Mesenchymal stem cell (in vitro differentiated cells and primary cell): ENCODE measurements around the gene ARAF.

Experiments used
- DNase-seq: peaks from one replicate; pipeline ENCODE4 v3.0.0-alpha.2; 2013
- H2AFZ ChIP-seq: one replicate; pipeline ENCODE4 v1.6.1; 2013; ENCODE audit warnings: low read depth, mild to moderate bottlenecking, control low read depth, inconsistent platforms, low read length, moderate library complexity
- H2AK5ac ChIP-seq: 2 replicates; pipeline ENCODE4 v1.6.1; 2013; ENCODE audit warnings: low read length, moderate library complexity, mild to moderate bottlenecking, inconsistent platforms; ENCODE audit not compliant: severe bottlenecking
- H2BK120ac ChIP-seq: one replicate; pipeline ENCODE4 v1.6.1; 2013; ENCODE audit warnings: low read depth, mild to moderate bottlenecking, inconsistent platforms, low read length, moderate library complexity
- H2BK12ac ChIP-seq, 2 experiments: one replicate each; pipeline ENCODE4 v1.6.1; 2013; ENCODE audit warnings: inconsistent platforms in 2 of 2, low read length in 2 of 2, mild to moderate bottlenecking in 2 of 2, moderate library complexity in 2 of 2, control low read depth in 1 of 2
- H2BK15ac ChIP-seq: one replicate; pipeline ENCODE4 v1.6.1; 2013; ENCODE audit warnings: mild to moderate bottlenecking, low read depth, inconsistent platforms; ENCODE audit not compliant: poor library complexity, severe bottlenecking
- H2BK5ac ChIP-seq: 2 replicates; pipeline ENCODE4 v1.6.1; 2013; ENCODE audit warnings: low read depth, mild to moderate bottlenecking, low read length, control low read depth, inconsistent platforms; ENCODE audit not compliant: poor library complexity, severe bottlenecking
- H3K14ac ChIP-seq, 2 experiments: one replicate each; pipeline ENCODE4 v1.6.1; 2013; ENCODE audit warnings: inconsistent platforms in 2 of 2, low read length in 2 of 2, control low read depth in 1 of 2, mild to moderate bottlenecking in 1 of 2, moderate library complexity in 1 of 2
- H3K18ac ChIP-seq, 2 experiments: one replicate each; pipeline ENCODE4 v1.6.1; 2013; ENCODE audit warnings: inconsistent platforms in 2 of 2, low read length in 2 of 2, control low read depth in 1 of 2, low read depth in 1 of 2, mild to moderate bottlenecking in 1 of 2
- H3K23ac ChIP-seq, 2 experiments: one replicate each; pipeline ENCODE4 v1.6.1; 2013; ENCODE audit warnings: inconsistent platforms in 2 of 2, low read length in 2 of 2, mild to moderate bottlenecking in 2 of 2, moderate library complexity in 2 of 2, control low read depth in 1 of 2
- H3K27ac ChIP-seq: 2 replicates; pipeline ENCODE4 v1.5.1; 2013; ENCODE audit warnings: mild to moderate bottlenecking, moderate library complexity, low read length, control low read depth, inconsistent platforms; ENCODE audit not compliant: poor library complexity, severe bottlenecking
- H3K27me3 ChIP-seq, 2 experiments: 2 replicates each; pipeline versions ENCODE4 v1.6.1 to v1.7.0; 2013; ENCODE audit warnings: low read length in 2 of 2, mild to moderate bottlenecking in 2 of 2, moderate library complexity in 2 of 2, control low read depth in 1 of 2, inconsistent platforms in 1 of 2; ENCODE audit not compliant: control insufficient read depth in 1 of 2, insufficient read depth in 1 of 2
- H3K36me3 ChIP-seq, 2 experiments: 2 replicates each; pipeline versions ENCODE4 v1.6.1 to v1.7.0; 2013; ENCODE audit warnings: low read length in 2 of 2, control low read depth in 1 of 2, inconsistent platforms in 1 of 2, low read depth in 1 of 2, mild to moderate bottlenecking in 1 of 2; ENCODE audit not compliant: insufficient read depth in 2 of 2, control insufficient read depth in 1 of 2
- H3K4ac ChIP-seq, 2 experiments: one replicate each; pipeline ENCODE4 v1.6.1; 2013; ENCODE audit warnings: inconsistent platforms in 2 of 2, low read length in 2 of 2, mild to moderate bottlenecking in 2 of 2, moderate library complexity in 2 of 2, control low read depth in 1 of 2, low read depth in 1 of 2
- H3K4me1 ChIP-seq: 2 replicates; pipeline ENCODE4 v1.6.1; 2013; ENCODE audit warnings: low read depth, low read length, control low read depth; ENCODE audit not compliant: control insufficient read depth, insufficient read depth
- H3K4me2 ChIP-seq: 2 replicates; pipeline ENCODE4 v1.6.1; 2013; ENCODE audit warnings: low read length, mild to moderate bottlenecking, inconsistent platforms; ENCODE audit not compliant: poor library complexity, severe bottlenecking
- H3K4me3 ChIP-seq, 2 experiments: 2 replicates each; pipeline versions ENCODE4 v1.5.1 to v1.7.0; 2013; ENCODE audit warnings: low read length in 2 of 2, mild to moderate bottlenecking in 2 of 2, control low read depth in 1 of 2, low read depth in 1 of 2; ENCODE audit not compliant: insufficient read depth in 1 of 2
- H3K79me1 ChIP-seq: replicated peaks from 2 replicates; pipeline ENCODE4 v1.6.1; 2013; ENCODE audit warnings: mild to moderate bottlenecking, control low read depth, low read length, inconsistent platforms; ENCODE audit not compliant: poor library complexity, severe bottlenecking
- H3K9ac ChIP-seq: 2 replicates; pipeline ENCODE4 v1.7.0; 2013; ENCODE audit warnings: mild to moderate bottlenecking, low read length, moderate library complexity
- H3K9me3 ChIP-seq: 2 replicates; pipeline ENCODE4 v1.7.0; 2013; ENCODE audit warnings: mild to moderate bottlenecking, low read length; ENCODE audit not compliant: control insufficient read depth
- H4K8ac ChIP-seq: one replicate; pipeline ENCODE4 v1.6.1; 2013; ENCODE audit warnings: inconsistent platforms, mild to moderate bottlenecking, low read length, moderate library complexity
- H4K91ac ChIP-seq: one replicate; pipeline ENCODE4 v1.6.1; 2013; ENCODE audit warnings: mild to moderate bottlenecking, low read length, inconsistent platforms
- WGBS: methylation state at CpG from one replicate; pipeline ENCODE4 v1.1.7; 2013; ENCODE audit warnings: mixed read lengths; 5-methylcytosine and 5-hydroxymethylcytosine counted together

Gene ARAF

GRCh38 chrX:47587091-47587891 is 26.3 kb downstream of the ARAF start:
- Histone ChIP-seq H3K9ac (no peak overlapping the region), H3K4me1 (peaks cover 10% of the 10 kb centered on the region), H3K4me3 (no peak overlapping the region), H2BK5ac (no peak overlapping the region), H3K23ac (no peak overlapping the region), H3K9me3 (no peaks in the 10 kb centered on the region), H4K8ac (no peak overlapping the region), H3K4ac (no peak overlapping the region), H2BK12ac (no peak overlapping the region), H3K18ac (no peak overlapping the region), H4K91ac (no peak overlapping the region), H3K4me2 (no peak overlapping the region), H2AK5ac (no peak overlapping the region), H3K27me3 (peaks cover 0 to 7% of the 10 kb centered on the region in 2 experiments), H3K36me3 (peaks cover 19 to 24% of the 10 kb centered on the region in 2 experiments), H3K27ac (no peak overlapping the region), H2BK15ac (no peak overlapping the region), H3K14ac (no peak overlapping the region), H2AFZ (no peak overlapping the region), H3K79me1 (peaks cover 3% of the 10 kb centered on the region), H2BK120ac (no peak overlapping the region)
- no peak for DNase-seq
- WGBS, result 62% methylated on average over 4 of the region's 4 CpGs

GRCh38 chrX:47587906-47588735 is 27.1 kb downstream of the ARAF start:
- Histone ChIP-seq H3K4ac (no peak overlapping the region), H4K91ac (no peak overlapping the region), H2BK5ac (no peak overlapping the region), H2BK120ac (no peak overlapping the region), H4K8ac (no peak overlapping the region), H3K4me2 (no peak overlapping the region), H3K23ac (no peak overlapping the region), H3K4me1 (peaks cover 10% of the 10 kb centered on the region), H3K27me3 (peaks cover 0 to 7% of the 10 kb centered on the region in 2 experiments), H2BK15ac (no peak overlapping the region), H3K9me3 (no peaks in the 10 kb centered on the region), H2AK5ac (no peak overlapping the region), H3K4me3 (no peak overlapping the region), H3K14ac (no peak overlapping the region), H3K36me3 (peaks cover 19 to 24% of the 10 kb centered on the region in 2 experiments), H3K9ac (no peak overlapping the region), H3K27ac (no peak overlapping the region), H3K79me1 (peaks cover 3% of the 10 kb centered on the region), H2AFZ (no peak overlapping the region), H3K18ac (no peak overlapping the region), H2BK12ac (no peak overlapping the region)
- 91% methylated on average over 12 of the region's 16 CpGs for WGBS
- no peak for DNase-seq

GRCh38 chrX:47590984-47591383 is 30.0 kb downstream of the ARAF start:
- H2BK120ac ChIP-seq, result no peak overlapping the region
- WGBS, result 100% methylated on average over 3 of the region's 5 CpGs
- peaks cover 5% of the 10 kb centered on the region for H3K4me1 ChIP-seq

GRCh38 chrX:47593522-47593921 is 32.5 kb downstream of the ARAF start:
- no peak overlapping the region for H2BK5ac ChIP-seq
- no peak overlapping the region for H3K27ac ChIP-seq
- no peak overlapping the region for H4K91ac ChIP-seq
- H3K14ac ChIP-seq, result no peak overlapping the region
- H4K8ac ChIP-seq, result no peak overlapping the region
- no peak overlapping the region for H2BK15ac ChIP-seq
- 90% methylated on average over 3 of the region's 4 CpGs for WGBS
- DNase-seq, result no peak
- no peaks in the 10 kb centered on the region for H3K27me3 ChIP-seq
- no peaks in the 10 kb centered on the region for H3K4me1 ChIP-seq
- H3K18ac ChIP-seq, result no peak overlapping the region
- H3K23ac ChIP-seq, result no peak overlapping the region
- no peak overlapping the region for H3K4me3 ChIP-seq
- H3K9ac ChIP-seq, result no peak overlapping the region
- no peak overlapping the region for H2AK5ac ChIP-seq
- H3K4ac ChIP-seq, result no peak overlapping the region
- no peak overlapping the region for H2BK120ac ChIP-seq
- no peak overlapping the region for H2BK12ac ChIP-seq
- H3K79me1 ChIP-seq, result no peaks in the 10 kb centered on the region
- peaks cover 8% of the 10 kb centered on the region for H3K9me3 ChIP-seq
- H3K4me2 ChIP-seq, result no peak overlapping the region
- no peaks in the 10 kb centered on the region for H3K36me3 ChIP-seq
- H2AFZ ChIP-seq, result no peak overlapping the region

More at GRCh38 chrX:47590984-47591383, 30.0 kb downstream of the ARAF start:
- H3K18ac ChIP-seq, result no peak overlapping the region
- H2BK5ac ChIP-seq, result no peak overlapping the region
- no peak overlapping the region for H4K91ac ChIP-seq
- DNase-seq, result no peak
- no peak overlapping the region for H3K4me2 ChIP-seq
- H3K79me1 ChIP-seq, result no peaks in the 10 kb centered on the region
- H2AFZ ChIP-seq, result no peak overlapping the region
- no peak overlapping the region for H2BK15ac ChIP-seq
- H3K9ac ChIP-seq, result no peak overlapping the region
- no peak overlapping the region for H3K4ac ChIP-seq
- no peak overlapping the region for H3K23ac ChIP-seq
- no peak overlapping the region for H2BK12ac ChIP-seq
- H2AK5ac ChIP-seq, result no peak overlapping the region
- H3K9me3 ChIP-seq, result no peaks in the 10 kb centered on the region
- H4K8ac ChIP-seq, result no peak overlapping the region
- H3K36me3 ChIP-seq, result peaks cover 6 to 8% of the 10 kb centered on the region in 2 experiments
- no peak overlapping the region for H3K4me3 ChIP-seq
- peaks cover 0 to 7% of the 10 kb centered on the region in 2 experiments for H3K27me3 ChIP-seq
- H3K14ac ChIP-seq, result no peak overlapping the region
- H3K27ac ChIP-seq, result no peak overlapping the region
